ENCODE measurements around the gene DHRSX.

Gene DHRSX

DNA sequence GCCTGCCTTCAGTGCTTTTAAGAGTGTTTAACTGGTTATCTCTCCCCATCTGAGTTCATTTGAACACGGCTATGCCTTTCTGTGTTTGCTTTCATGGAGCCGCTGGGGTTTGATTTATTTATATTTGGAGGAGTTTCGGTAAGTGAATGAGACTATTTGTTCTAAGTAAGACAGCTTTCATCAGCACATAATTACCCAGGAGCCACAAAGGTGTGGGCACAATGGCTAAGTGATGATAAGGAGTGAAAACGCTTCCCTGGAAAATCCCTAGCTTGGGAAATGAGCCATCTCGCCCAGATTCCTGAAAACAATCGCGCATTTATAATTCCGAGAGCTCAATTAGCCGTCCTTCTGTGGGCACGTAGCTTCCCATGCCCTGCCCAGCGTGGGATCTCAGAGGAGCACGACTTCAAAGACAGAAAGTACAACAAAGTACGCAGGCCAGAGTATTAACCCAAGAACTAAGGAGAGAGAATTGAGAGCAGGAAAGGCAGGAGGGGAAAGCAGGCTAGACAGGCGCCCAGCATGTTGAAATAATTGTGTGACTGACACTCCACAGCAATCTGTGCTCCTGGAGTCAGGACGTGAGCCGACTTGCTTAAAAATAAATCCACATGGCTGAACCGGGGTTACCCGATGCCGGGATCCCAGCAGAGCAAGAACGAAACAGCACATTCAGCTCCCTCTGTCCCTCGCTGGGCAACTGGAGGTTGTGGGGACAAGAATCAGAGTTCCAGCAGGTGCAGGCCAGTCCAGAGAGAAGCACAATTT is 99.0 kb downstream of the DHRSX start:
- H2AFZ ChIP-seq (ENCODE audit: low read depth) = no peak overlapping the region
- no peak overlapping the region for H3K9ac ChIP-seq
- no peaks in the 10 kb centered on the region for H3K4me1 ChIP-seq (ENCODE audit: low read depth, poor library complexity, severe bottlenecking)
- H4K20me1 ChIP-seq (ENCODE audit: insufficient read depth) = no peaks in the 10 kb centered on the region
- H3K79me2 ChIP-seq (ENCODE audit: insufficient read depth, low read depth) = no peaks in the 10 kb centered on the region
- H3K27ac ChIP-seq = no peak overlapping the region
- no peak overlapping the region for H3K4me2 ChIP-seq
- TF ChIP-seq, protein P1, sequence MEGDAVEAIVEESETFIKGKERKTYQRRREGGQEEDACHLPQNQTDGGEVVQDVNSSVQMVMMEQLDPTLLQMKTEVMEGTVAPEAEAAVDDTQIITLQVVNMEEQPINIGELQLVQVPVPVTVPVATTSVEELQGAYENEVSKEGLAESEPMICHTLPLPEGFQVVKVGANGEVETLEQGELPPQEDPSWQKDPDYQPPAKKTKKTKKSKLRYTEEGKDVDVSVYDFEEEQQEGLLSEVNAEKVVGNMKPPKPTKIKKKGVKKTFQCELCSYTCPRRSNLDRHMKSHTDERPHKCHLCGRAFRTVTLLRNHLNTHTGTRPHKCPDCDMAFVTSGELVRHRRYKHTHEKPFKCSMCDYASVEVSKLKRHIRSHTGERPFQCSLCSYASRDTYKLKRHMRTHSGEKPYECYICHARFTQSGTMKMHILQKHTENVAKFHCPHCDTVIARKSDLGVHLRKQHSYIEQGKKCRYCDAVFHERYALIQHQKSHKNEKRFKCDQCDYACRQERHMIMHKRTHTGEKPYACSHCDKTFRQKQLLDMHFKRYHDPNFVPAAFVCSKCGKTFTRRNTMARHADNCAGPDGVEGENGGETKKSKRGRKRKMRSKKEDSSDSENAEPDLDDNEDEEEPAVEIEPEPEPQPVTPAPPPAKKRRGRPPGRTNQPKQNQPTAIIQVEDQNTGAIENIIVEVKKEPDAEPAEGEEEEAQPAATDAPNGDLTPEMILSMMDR (conservative IDR thresholded peaks at IDR 0.05; ENCODE audit: low read depth, low read length) = no peak
- H3K27me3 ChIP-seq (ENCODE audit: insufficient read depth, low read depth) = no peaks in the 10 kb centered on the region
- H3K4me3 ChIP-seq (IDR thresholded peaks at IDR 0.05; ENCODE audit: insufficient read depth, low read depth, low read length) = no peak overlapping the region
- no peaks in the 10 kb centered on the region for H3K36me3 ChIP-seq (ENCODE audit: insufficient read depth)

DNA sequence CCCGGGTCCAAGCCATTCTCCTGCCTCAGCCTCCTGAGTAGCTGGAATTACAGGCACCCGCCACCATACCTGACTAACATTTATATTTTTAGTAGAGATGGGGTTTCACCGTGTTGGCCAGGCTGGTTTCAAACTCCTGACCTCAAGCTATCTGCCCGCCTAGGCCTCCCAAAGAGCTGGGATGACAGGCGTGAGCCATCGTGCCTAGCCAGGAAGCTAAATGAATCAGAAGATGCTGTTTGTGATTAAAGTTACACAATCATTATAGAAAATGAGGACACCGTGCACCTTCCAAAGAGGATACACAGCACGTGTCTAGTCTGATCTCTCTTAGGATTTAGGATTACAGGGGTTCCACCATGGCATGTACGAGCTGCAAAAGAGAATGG is 99.6 kb downstream of the DHRSX start:
- Histone ChIP-seq H3K4me2 (no peak overlapping the region), H3K36me3 (ENCODE audit: insufficient read depth) (no peaks in the 10 kb centered on the region), H3K4me3 (IDR thresholded peaks at IDR 0.05; ENCODE audit: insufficient read depth, low read depth, low read length) (no peak overlapping the region), H4K20me1 (ENCODE audit: insufficient read depth) (no peaks in the 10 kb centered on the region), H3K27me3 (ENCODE audit: insufficient read depth, low read depth) (no peaks in the 10 kb centered on the region), H3K27ac (no peak overlapping the region), H2AFZ (ENCODE audit: low read depth) (no peak overlapping the region), H3K79me2 (ENCODE audit: insufficient read depth, low read depth) (no peaks in the 10 kb centered on the region), H3K9ac (no peak overlapping the region), H3K4me1 (ENCODE audit: low read depth, poor library complexity, severe bottlenecking) (no peaks in the 10 kb centered on the region)
- TF ChIP-seq, protein P1 (conservative IDR thresholded peaks at IDR 0.05; ENCODE audit: low read depth, low read length) = no peak

DNA sequence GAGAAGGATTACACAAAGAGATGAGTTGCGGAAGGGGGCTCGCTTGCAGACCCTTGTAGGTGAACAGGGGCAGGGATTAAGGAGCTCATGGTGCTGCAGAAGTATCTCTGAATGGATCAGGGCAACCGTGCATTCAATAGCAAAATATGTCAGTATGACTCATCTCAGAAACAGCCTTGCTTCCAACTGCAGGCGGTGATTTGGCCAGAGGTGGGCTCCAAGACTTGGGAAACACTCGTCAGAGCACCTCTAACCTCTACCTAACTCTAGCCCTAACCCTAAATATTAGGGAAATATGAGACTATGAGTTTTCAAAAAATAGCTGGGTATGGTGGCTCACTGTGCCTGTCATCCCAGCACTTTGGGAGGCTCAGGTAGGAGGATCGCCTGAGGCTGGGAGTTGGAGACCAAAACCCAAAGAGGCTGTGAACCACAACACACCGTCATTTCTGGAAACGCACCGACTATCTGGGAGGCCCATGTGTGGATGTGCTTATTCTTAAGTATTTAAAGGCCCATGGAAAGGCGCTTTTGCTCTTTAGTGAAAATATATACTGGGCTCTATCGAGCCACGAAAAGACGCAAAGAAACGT is 102.6 kb downstream of the DHRSX start:
- TF ChIP-seq, protein P1 (conservative IDR thresholded peaks at IDR 0.05; ENCODE audit: low read depth, low read length) = no peak
- Histone ChIP-seq H3K27ac (no peak overlapping the region), H2AFZ (ENCODE audit: low read depth) (no peak overlapping the region), H3K27me3 (ENCODE audit: insufficient read depth, low read depth) (no peaks in the 10 kb centered on the region), H3K4me2 (no peak overlapping the region), H4K20me1 (ENCODE audit: insufficient read depth) (no peaks in the 10 kb centered on the region), H3K79me2 (ENCODE audit: insufficient read depth, low read depth) (no peaks in the 10 kb centered on the region), H3K36me3 (ENCODE audit: insufficient read depth) (no peaks in the 10 kb centered on the region), H3K4me1 (ENCODE audit: low read depth, poor library complexity, severe bottlenecking) (no peaks in the 10 kb centered on the region), H3K9ac (no peak overlapping the region), H3K4me3 (IDR thresholded peaks at IDR 0.05; ENCODE audit: insufficient read depth, low read depth, low read length) (no peak overlapping the region)

DNA sequence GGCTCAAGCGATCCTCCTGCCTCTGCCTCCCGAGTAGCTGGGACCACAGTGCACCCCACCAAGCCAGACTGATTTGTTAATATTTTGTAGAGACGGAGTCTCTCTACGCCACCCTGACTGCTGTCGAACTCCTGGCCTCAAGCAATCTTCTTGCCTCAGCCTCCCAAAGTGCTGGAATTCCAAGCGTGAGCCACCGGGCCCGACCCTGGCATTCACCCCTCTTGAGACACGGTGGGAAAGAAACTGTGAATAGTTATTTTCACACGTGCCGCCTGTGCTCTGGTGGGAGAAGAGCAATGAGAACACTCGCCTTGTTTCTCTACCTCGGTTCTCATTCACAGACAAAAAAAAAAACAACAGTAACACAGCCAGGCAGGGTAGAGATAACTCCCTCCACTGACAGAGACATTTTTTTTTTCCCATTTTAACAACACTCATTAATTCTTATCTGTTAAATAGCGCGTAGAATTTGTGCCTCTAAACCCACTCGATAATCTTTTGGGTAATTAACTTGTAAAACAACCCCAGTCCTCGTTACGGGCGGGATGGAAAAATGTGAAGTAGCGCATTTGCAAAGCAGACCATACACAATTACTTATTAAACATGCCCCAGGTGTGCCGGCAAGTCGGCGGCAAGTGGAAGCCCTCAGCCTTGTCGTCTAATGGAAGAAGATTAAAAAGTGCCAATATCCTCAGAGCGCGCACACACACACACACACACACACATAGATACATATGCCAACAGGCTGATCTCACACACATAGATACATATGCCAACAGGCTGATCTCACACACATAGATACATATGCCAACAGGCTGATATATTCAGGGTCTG is 103.3 kb downstream of the DHRSX start:
- no peaks in the 10 kb centered on the region for H3K79me2 ChIP-seq (ENCODE audit: insufficient read depth, low read depth)
- no peak overlapping the region for H3K9ac ChIP-seq
- H3K27me3 ChIP-seq (ENCODE audit: insufficient read depth, low read depth) = no peaks in the 10 kb centered on the region
- no peaks in the 10 kb centered on the region for H3K36me3 ChIP-seq (ENCODE audit: insufficient read depth)
- no peak overlapping the region for H3K4me3 ChIP-seq (IDR thresholded peaks at IDR 0.05; ENCODE audit: insufficient read depth, low read depth, low read length)
- no peaks in the 10 kb centered on the region for H3K4me1 ChIP-seq (ENCODE audit: low read depth, poor library complexity, severe bottlenecking)
- no peak overlapping the region for H3K27ac ChIP-seq
- H2AFZ ChIP-seq (ENCODE audit: low read depth) = no peak overlapping the region
- TF ChIP-seq, protein P1 (conservative IDR thresholded peaks at IDR 0.05; ENCODE audit: low read depth, low read length) = no peak
- no peak overlapping the region for H3K4me2 ChIP-seq
- no peaks in the 10 kb centered on the region for H4K20me1 ChIP-seq (ENCODE audit: insufficient read depth)
